ENCODE results near the gene OR1E2.
"Not testable (repeated sequence)": the region's sequence is repeated elsewhere in the genome, so short reads cannot be mapped to it uniquely, and the experiment has no call there.

OR1E2 gene

GRCh38 chr17:3472137-3472536, 38.5 kb upstream of the OR1E2 start:
- no peak overlapping the region for H3K4me3 ChIP-seq (replicated peaks; ENCODE audit: low read depth, low read length)
- TF ChIP-seq CTCF (IDR thresholded peaks at IDR 0.05; ENCODE audit: low read depth, low read length, missing control alignments) = no peak
- DNase-seq (ENCODE audit: extremely low read depth, low read depth) = no peak

GRCh38 chr17:3471599-3471998, 38.0 kb upstream of the OR1E2 start, which contains the start of gene SPATA22:
TSS of gene SPATA22 (minus strand) at chr17:3471819. CDS start at chr17:3469325, 2,494 bp downstream.
- no peak for TF ChIP-seq CTCF (IDR thresholded peaks at IDR 0.05; ENCODE audit: low read depth, low read length, missing control alignments)
- no peak within 1 kb of the TSS for H3K4me3 ChIP-seq (replicated peaks; ENCODE audit: low read depth, low read length)
- no peak for DNase-seq (ENCODE audit: extremely low read depth, low read depth)

GRCh38 chr17:3469529-3469928, 35.9 kb upstream of the OR1E2 start:
- no peak for TF ChIP-seq CTCF (IDR thresholded peaks at IDR 0.05; ENCODE audit: low read depth, low read length, missing control alignments)
- no peak for DNase-seq (ENCODE audit: extremely low read depth, low read depth)

DNA sequence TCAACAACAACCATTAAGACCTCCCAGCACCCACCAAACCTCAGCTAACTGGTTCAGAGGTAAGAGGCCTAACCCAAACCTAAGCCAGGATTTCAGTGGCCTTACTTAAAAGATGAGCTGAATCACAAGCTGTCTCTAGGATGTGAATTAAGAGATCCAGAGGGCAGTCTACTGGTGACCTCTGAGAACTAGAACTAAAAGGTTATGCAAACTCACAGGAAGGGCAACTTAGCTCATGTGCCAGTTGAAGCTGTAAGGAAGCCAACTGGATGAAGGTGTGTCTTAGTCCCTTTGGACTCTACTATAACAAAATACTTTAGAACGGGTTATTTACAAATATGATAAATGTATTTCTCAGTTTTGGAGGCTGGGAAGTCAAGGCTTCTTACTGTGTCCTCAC, 32.7 kb upstream of the OR1E2 start:
- DNase-seq (ENCODE audit: extremely low read depth, low read depth) = not testable (repeated sequence)

More at GRCh38 chr17:3469529-3469928, 35.9 kb upstream of the OR1E2 start:
- H3K4me3 ChIP-seq (replicated peaks; ENCODE audit: low read depth, low read length) = no peak overlapping the region

GRCh38 chr17:3448059-3448665, 14.5 kb upstream of the OR1E2 start:
- no peak for TF ChIP-seq CTCF (IDR thresholded peaks at IDR 0.05; ENCODE audit: low read depth, low read length, missing control alignments)
- no peak overlapping the region for H3K4me3 ChIP-seq (replicated peaks; ENCODE audit: low read depth, low read length)
- no peak for DNase-seq (ENCODE audit: extremely low read depth, low read depth)

More for the DNA sequence above, 32.7 kb upstream of the OR1E2 start:
- H3K4me3 ChIP-seq (replicated peaks; ENCODE audit: low read depth, low read length) = not testable (repeated sequence)

DNA sequence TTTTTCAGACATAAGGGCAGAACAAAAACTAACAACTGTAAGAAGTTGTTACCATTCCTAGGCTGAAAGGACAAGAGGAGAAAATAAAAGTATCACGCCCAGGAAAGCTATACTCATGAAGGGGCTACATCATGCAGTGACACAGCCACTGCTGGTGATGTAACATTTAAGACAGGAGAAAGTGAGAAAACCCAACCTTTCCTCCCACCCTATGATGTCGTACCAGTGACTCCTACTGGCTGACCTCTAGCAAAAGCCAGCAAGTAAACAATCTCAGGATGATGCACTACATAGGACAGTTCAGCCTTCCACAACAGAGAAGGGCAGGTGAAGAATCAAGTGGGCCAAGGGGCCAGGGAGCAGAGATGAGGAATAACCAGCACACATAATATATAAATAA, 14.0 kb upstream of the OR1E2 start:
- no peak overlapping the region for H3K4me3 ChIP-seq (replicated peaks; ENCODE audit: low read depth, low read length)
- no peak for TF ChIP-seq CTCF (IDR thresholded peaks at IDR 0.05; ENCODE audit: low read depth, low read length, missing control alignments)
- DNase-seq (ENCODE audit: extremely low read depth, low read depth) = no peak

DNA sequence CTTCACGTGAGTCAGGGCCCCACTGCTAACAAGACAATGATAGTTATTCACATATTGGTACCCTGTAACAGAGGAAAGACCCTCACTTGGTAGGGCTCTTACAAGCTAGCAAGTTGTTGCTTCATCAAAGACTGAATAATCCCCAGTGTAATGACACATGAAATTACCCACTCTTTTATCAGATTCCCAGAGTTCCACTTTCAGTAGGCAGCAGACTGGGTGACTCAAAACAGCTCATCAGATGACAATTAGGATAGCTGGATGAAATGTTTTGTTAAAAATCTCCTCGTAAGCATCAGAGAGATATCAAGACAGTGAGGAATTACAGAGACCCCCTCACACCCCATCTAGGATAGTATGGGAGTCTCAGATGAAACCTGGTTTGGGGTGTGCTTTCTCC, 6.8 kb upstream of the OR1E2 start:
- DNase-seq (ENCODE audit: extremely low read depth, low read depth) = no peak
- no peak for TF ChIP-seq CTCF (IDR thresholded peaks at IDR 0.05; ENCODE audit: low read depth, low read length, missing control alignments)
- H3K4me3 ChIP-seq (replicated peaks; ENCODE audit: low read depth, low read length) = no peak overlapping the region
